PC-3 (cell line): ENCODE data around the gene FAM117B.

Experiments used
- CTCF ChIP-seq: fragments of 300-600 bp; sonication (generic); conservative IDR thresholded peaks from 2 replicates; pipeline ENCODE4 v1.5.1; 2017; ENCODE audit warnings: antibody characterized with exemption, low read depth, mild to moderate bottlenecking, low read length
- EZH2 ChIP-seq: fragments of 300-600 bp; sonication (generic); IDR thresholded peaks from one replicate; pipeline ENCODE4 v1.6.1; 2017; ENCODE audit warnings: antibody characterized with exemption, mild to moderate bottlenecking, low read length; ENCODE audit not compliant: unreplicated experiment
- EZH2phosphoT487 ChIP-seq: fragments of 300-600 bp; sonication (generic); IDR thresholded peaks from 2 replicates; pipeline ENCODE4 v1.6.1; 2018; ENCODE audit warnings: mild to moderate bottlenecking, antibody characterized with exemption, low read length, borderline replicate concordance

GRCh38 chr2:202680512-202680911 is 45.7 kb downstream of the FAM117B start:
- TF ChIP-seq CTCF (no peak), EZH2 (no peak), EZH2phosphoT487 (no peak)
